ENCODE measurements around the gene PPP1R14B. TPM values are rescaled to one million over a fixed set of nuclear protein-coding genes. Genes with fewer than 3 reads are reported as not detected.
A peak's percentile ranks its signal among the peaks of the same experiment; 100 is the strongest.

PPP1R14B gene
- total and polyA plus RNA-seq, 7 donors: 129 to 522 (median 236) TPM

DNA sequence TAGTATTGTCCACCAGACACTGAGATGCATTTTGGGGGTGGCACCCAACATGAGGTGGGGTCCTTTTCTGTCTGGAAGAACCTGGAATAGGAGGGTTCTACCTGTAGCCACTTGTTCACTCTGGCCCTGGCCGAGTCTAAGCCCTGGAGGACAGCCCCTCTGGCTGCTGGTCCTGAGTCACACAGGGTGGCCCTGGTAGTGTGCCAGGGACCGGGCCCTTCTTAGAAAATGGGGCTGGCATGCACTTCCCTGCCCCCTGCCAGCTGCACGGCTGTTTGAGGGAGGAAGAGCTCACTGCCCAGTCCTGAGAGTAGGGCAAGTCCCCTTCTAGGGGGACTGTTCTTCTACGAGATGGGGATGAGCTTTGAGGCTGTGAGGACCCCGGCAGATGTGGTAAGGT lies 6.7 kb upstream of the PPP1R14B start:
- peaks cover 29% of the 10 kb centered on the region for H3K4me1 ChIP-seq
- intact Hi-C loops (cut with DNase I): loop anchor here in 1 of 2 donors (2.0 to 5.0 kb wide), 2 partner anchors 15 to 49 kb away; partner anchors contain the start of gene CATSPERZ
- H3K4me3 ChIP-seq: peak overlapping the region; percentile 89
- H3K36me3 ChIP-seq (ENCODE audit: insufficient read depth in 1 of 2, low read depth in 1 of 2): peaks cover 0 to 41% of the 10 kb centered on the region in 2 donors
- peak; percentile 30 to 63 (median 38) for ATAC-seq
- WGBS, 3 donors: 22 to 45% (median 25%) methylated on average over 5 of the region's 5 CpGs
- no peaks in the 10 kb centered on the region for H3K27me3 ChIP-seq (ENCODE audit: insufficient read depth in 3 of 3, low read length in 2 of 3)
- TF ChIP-seq, protein P1, sequence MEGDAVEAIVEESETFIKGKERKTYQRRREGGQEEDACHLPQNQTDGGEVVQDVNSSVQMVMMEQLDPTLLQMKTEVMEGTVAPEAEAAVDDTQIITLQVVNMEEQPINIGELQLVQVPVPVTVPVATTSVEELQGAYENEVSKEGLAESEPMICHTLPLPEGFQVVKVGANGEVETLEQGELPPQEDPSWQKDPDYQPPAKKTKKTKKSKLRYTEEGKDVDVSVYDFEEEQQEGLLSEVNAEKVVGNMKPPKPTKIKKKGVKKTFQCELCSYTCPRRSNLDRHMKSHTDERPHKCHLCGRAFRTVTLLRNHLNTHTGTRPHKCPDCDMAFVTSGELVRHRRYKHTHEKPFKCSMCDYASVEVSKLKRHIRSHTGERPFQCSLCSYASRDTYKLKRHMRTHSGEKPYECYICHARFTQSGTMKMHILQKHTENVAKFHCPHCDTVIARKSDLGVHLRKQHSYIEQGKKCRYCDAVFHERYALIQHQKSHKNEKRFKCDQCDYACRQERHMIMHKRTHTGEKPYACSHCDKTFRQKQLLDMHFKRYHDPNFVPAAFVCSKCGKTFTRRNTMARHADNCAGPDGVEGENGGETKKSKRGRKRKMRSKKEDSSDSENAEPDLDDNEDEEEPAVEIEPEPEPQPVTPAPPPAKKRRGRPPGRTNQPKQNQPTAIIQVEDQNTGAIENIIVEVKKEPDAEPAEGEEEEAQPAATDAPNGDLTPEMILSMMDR (IDR thresholded peaks at IDR 0.05): no peak
- H3K9me3 ChIP-seq: no peaks in the 10 kb centered on the region
- H3K27ac ChIP-seq: peak overlapping the region; percentile 6
- peak; percentile 58 to 83 for DNase-seq

DNA sequence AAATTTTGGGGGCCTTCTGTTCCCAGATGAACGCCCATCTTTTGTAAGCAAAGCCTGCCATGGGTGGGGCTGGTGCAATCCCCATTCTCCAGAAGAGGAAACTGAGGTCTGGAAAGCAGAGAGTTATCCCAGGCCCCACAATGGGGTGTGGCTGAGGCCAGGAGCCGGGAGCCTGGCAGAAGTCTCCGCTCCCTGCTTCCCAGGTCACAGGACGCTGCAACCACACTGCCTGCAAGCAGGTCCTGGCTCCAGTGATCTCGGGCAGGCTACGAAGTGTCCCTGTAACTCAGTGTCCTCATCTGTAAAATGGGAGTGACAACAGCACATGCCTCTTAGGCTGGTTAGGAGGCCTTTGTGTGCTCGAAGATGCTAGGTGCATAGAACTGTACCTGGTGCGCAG lies 6.3 kb upstream of the PPP1R14B start:
- TF ChIP-seq, protein P1 (IDR thresholded peaks at IDR 0.05): no peak
- intact Hi-C loops (cut with DNase I): loop anchor here in 1 of 2 donors (2.0 to 5.0 kb wide), 2 partner anchors 16 to 49 kb away; partner anchors contain the start of gene CATSPERZ
- H3K27ac ChIP-seq: peak overlapping the region; percentile 6

DNA sequence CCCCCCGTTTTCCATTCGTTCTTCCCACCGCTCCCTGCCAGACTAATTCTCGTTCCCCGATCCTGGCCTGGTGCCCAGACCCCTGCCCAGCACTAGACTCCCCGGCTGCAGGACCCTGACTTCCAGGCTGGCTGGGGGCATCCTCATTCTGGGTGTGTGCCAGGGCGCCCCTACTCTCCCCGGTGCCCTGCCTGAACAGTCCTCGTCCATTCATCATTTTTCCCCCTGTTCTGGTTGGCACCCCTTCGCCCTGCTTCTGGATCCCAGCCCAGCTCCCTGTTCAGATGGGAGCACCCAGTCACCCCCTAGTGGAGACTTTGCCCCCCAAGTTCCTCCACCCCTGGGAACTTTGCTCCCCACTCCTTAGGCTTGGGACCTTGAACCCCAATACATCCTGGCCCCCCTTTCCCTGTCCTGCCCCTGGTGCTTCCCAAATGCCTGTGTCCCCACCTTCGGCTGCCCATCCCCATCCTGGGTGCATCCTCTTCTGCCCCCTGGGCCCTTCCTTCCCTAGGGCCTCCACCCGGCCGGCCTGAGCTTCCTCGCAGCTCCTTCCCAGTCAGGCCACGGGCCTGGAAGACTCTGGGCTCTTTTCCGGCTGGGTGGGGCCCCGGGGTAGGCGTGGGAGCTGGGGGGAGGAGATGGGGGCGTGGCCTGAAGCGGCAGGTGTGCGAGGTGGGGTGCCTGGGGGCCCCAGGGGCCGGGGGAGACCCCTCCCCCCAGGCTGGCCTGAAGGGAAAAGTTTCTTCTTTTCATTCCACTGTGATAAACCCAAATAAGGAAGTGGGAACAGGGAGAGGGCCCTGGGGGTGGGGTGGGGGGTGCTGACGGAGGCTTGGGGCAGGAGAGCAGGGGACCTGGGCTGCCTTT lies 5.5 kb upstream of the PPP1R14B start:
- H3K4me3 ChIP-seq: peak overlapping the region; percentile 89
- 9 to 23% (median 10%) methylated on average over 22 to 23 of the region's 23 CpGs for WGBS, 3 donors
- TF ChIP-seq, protein P1 (IDR thresholded peaks at IDR 0.05): no peak
- H3K27ac ChIP-seq: peak overlapping the region; percentile 75
- intact Hi-C loops (cut with DNase I): loop anchor here in 1 of 2 donors (2.0 to 5.0 kb wide), 2 partner anchors 17 to 50 kb away; partner anchors contain the start of gene CATSPERZ
- H3K27me3 ChIP-seq (ENCODE audit: insufficient read depth in 3 of 3, low read length in 2 of 3): no peaks in the 10 kb centered on the region
- peak; percentile 52 to 74 for DNase-seq
- no peaks in the 10 kb centered on the region for H3K9me3 ChIP-seq
- peaks cover 0 to 28% of the 10 kb centered on the region in 2 donors for H3K36me3 ChIP-seq (ENCODE audit: insufficient read depth in 1 of 2, low read depth in 1 of 2)
- ATAC-seq: peak in 2 of 4 donors; percentile 17
- H3K4me1 ChIP-seq: peaks cover 36% of the 10 kb centered on the region

More for the DNA sequence above, 6.3 kb upstream of the PPP1R14B start:
- Histone ChIP-seq H3K4me3 (peak overlapping the region; percentile 89), H3K4me1 (peaks cover 32% of the 10 kb centered on the region), H3K9me3 (no peaks in the 10 kb centered on the region), H3K36me3 (ENCODE audit: insufficient read depth in 1 of 2, low read depth in 1 of 2) (peaks cover 0 to 36% of the 10 kb centered on the region in 2 donors), H3K27me3 (ENCODE audit: insufficient read depth in 3 of 3, low read length in 2 of 3) (no peaks in the 10 kb centered on the region)
- DNase-seq: peak in 1 of 2 donors; percentile 41
- WGBS, 3 donors: 72 to 73% (median 73%) methylated on average over 8 of the region's 8 CpGs
- no peak for ATAC-seq

DNA sequence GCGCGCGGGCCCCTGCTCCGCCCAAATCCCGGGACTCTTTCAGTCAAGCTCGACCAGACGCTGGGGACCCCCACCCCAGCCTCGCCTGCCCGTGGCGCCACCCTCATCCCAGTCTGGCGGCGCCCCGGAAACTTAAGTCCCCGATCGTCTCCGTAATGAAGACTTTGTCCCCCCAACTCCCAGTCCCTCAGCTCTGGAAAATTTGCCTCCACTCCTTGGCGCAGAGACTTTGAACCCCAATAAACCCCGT lies 4.9 kb upstream of the PPP1R14B start:
- peak overlapping the region; percentile 75 for H3K27ac ChIP-seq
- intact Hi-C loops (cut with DNase I): loop anchor here (2.0 to 5.0 kb wide), 2 partner anchors 17 to 51 kb away; partner anchors contain the start of gene CATSPERZ (in 1 of the 2)

More for the DNA sequence above, 4.9 kb upstream of the PPP1R14B start:
- TF ChIP-seq, protein P1 (IDR thresholded peaks at IDR 0.05): no peak
- Histone ChIP-seq H3K27me3 (ENCODE audit: insufficient read depth in 3 of 3, low read length in 2 of 3) (no peaks in the 10 kb centered on the region), H3K4me3 (peak overlapping the region; percentile 89), H3K36me3 (ENCODE audit: insufficient read depth in 1 of 2, low read depth in 1 of 2) (peaks cover 0 to 23% of the 10 kb centered on the region in 2 donors), H3K4me1 (peaks cover 36% of the 10 kb centered on the region), H3K9me3 (no peaks in the 10 kb centered on the region)
- 0 to 1% (median 0%) methylated on average over 10 to 18 of the region's 18 CpGs for WGBS, 3 donors
- DNase-seq (no peak), ATAC-seq (no peak)

Measured in psoas muscle (tissue), 8 donors.